8988T (cell line): ENCODE data around the gene TNS4.
A peak's percentile ranks its signal among the peaks of the same experiment; 100 is the strongest.

Source experiments
- DNase-seq: peaks from one replicate; pipeline ENCODE4 v3.0.0; 2011

The TNS4 gene

DNA sequence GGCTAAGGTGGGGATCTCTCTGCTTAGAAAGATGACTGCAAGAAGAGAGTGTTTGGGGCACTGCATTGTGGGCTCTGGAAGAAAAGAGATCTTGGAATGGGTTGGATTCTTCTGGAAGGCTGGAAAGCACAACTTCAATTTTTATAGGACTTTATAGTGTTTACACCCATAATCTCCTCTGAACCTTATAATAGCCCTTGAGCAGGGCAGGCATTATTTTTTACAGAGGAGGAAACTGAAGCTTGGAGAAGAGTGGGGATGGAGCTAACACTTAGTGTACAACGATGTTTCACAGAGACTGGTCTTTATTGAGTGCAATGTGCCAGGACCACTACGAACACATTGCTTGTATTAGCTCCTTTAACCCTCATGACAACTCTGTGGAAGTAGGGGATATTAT, 10.4 kb downstream of the TNS4 start:
- DNase-seq: no peak

GRCh38 chr17:40490289-40490853, 11.1 kb downstream of the TNS4 start:
- DNase-seq: no peak

DNA sequence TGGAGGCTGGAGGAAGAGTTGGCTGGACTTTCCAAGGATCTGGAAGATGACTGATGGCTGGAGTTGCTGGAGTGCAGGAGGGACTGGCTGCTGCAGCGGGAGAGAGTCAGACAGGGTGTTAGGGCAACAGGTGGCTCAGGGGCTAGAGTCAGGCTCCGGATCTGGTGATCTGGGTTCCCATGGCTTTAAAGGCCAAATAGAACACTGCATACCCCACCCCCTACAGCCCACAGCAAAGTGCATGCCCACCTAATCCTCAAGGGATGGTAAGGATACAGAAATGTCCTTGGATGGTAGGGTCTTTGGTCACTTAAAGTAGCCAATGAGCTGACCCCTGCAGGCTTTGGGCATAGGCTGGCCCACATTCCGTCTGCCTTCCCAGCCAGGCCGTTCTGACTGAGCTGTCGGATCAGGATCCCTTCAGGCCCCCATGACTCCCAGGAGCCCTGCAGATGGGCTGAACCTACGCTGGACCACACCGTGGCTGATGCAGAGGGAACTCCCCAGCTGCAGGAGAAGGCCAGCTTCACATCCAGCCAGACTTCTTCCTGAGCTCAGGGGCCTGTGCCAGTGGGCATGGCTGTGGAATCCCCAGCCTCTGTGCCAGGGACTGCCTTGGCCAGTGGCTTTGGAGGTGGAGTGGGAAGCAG, 13.9 kb downstream of the TNS4 start:
- no peak for DNase-seq

- no peak for DNase-seq
Observed at GRCh38 chr17:40486522-40487370, 14.7 kb downstream of the TNS4 start.

DNA sequence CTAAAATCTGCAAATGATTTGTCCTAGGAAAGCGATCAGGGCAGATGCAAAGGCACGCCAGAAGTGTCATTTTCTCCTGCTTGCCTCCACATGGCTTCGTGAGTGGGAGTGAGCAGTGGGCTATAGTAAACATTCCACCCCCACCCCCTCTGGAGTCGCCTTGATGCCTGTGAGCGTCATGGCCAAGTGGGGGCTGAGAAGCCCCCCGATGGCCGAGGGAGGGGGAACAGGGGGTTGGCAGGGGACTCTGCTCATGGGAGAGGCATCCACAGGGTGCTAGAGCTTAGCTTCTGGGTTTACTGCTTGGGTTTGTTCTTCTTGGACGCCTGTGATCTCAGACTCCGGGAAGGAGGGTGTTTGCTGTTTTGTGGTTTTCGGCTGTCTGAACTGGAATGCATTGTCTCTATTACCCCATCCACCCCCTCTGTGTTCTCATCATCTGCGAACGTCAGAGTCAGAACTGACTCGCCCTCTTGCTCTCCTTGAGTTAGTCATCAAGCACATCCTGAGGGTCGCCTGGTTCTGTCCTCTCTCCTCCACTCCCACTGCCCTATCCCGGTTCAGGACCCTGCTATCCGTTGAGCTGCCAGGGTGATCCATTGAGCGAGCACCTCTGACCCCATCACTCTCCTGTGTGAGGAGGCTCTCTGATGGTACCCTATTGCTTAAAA, 15.4 kb downstream of the TNS4 start:
- peak; percentile 46 for DNase-seq

- DNase-seq: no peak
Observed at GRCh38 chr17:40484973-40485530, 16.4 kb downstream of the TNS4 start.

GRCh38 chr17:40484285-40484972, 17.0 kb downstream of the TNS4 start:
- no peak for DNase-seq

DNA sequence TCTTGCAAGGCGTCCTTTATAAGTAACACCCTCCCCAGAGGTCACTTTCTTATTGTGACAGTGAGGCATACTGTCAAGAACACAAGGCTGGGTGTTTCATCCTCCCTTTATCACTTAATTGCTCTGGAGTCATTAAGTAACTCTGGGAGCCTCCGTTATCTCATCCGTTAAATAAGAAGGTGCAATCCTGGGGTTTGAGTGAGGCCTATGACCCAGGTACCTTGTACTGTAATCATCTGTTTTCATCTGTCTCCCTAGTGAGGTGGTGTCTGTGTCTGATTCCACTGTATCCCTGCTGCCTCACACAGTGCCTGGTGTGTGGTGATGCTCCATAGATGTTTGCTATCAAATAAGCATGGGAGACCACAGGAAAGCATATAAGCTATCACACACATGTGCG, 17.7 kb downstream of the TNS4 start:
- no peak for DNase-seq

DNA sequence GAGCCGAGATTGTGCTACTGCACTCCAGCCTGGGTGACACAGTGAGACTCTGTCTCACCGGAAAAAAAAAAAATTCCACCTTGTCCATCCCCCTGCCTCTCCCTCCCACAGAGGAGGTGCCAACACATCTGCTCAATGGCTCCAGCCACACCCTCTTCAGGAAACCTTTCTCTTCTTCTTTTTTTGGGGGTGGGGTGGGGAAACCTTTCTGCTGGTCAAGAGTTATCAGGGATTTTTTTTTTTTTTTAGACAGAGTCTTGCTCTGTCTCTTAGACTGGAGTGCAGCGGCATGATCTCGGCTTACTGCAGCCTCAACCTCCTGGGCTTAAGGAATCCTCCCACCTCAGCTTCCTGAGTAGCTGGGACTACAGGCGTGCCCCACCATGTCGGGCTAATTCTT, 18.7 kb downstream of the TNS4 start:
- no peak for DNase-seq

- DNase-seq: no peak
Observed at GRCh38 chr17:40481106-40481505, 20.3 kb downstream of the TNS4 start.

- no peak for DNase-seq
Observed at GRCh38 chr17:40480501-40481003, 20.9 kb downstream of the TNS4 start.

GRCh38 chr17:40479754-40480480, 21.5 kb downstream of the TNS4 start:
- no peak for DNase-seq

GRCh38 chr17:40478486-40478885, 22.9 kb downstream of the TNS4 start:
- no peak for DNase-seq

DNA sequence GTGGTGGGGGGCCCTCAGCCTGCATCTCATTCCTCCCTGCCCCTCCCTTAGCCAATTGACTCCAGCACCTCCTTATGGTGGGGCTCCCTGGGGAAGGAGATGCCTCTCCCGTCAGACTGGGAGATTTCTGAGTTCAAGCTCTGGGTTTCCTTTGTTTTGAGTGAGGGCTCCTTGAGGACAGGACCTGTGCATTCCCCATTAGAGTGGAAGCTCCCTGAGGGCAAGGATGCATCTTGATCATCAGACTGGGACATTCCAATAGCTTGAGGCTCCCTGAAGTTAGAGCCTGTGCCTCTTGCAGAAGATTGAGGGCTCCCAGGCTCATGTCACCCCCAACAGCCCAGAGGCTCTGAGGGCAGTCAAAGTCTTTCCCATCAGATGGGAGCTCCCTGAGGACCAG, 23.6 kb downstream of the TNS4 start:
- no peak for DNase-seq

GRCh38 chr17:40475234-40475908, 26.1 kb downstream of the TNS4 start:
- DNase-seq: no peak

GRCh38 chr17:40474419-40475002, 26.9 kb downstream of the TNS4 start:
- DNase-seq: no peak

- no peak for DNase-seq
Observed at GRCh38 chr17:40473573-40474365, 27.7 kb downstream of the TNS4 start.

DNA sequence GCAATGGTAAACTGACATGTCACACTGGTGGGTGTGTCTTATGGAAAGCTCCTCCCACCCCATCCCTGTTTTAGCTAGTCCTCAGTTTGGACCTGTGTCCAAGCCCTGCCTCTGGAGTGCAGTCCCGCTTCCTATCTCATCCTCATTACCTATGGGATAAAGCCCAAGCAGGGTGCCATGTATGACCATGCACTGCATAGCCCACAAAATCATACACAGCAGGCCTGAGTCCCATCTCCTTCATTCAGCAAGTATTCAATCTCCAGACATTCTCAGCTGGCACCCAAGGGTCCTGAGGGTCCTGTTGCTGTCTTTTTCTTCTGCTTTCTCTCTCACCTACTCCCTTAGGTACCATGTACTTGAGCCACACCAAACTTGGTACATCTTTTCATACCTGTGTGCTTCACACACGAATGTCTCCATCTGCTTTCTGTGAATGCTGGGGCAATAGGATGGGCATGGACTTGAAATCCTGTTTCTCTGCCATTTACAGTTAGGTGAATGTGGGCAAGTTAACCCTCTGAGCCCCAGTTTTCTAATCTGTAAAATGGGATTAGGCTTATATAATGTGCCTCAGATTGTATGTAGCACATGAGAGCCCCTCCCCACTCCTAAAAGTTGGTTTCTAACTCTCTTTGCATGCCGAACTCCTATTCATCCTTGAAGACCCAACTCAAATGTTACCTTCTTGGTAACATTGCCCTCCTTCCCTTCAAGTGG, 28.5 kb downstream of the TNS4 start:
- DNase-seq: no peak
